Ishikawa (cell line): Measurements from ENCODE around the gene PRSS16.

ENCODE experiments used
- CEBPB ChIP-seq: IDR thresholded peaks from 2 replicates; pipeline ENCODE4 v1.6.1; 2012
- CREB1 ChIP-seq: IDR thresholded peaks from 2 replicates; pipeline ENCODE4 v1.6.1; 2012; ENCODE audit warnings: low read depth
- EGR1 ChIP-seq: IDR thresholded peaks from 2 replicates; pipeline ENCODE4 v1.6.1; 2012
- EP300 ChIP-seq: IDR thresholded peaks from 2 replicates; pipeline ENCODE4 v1.6.1; 2012; ENCODE audit warnings: borderline replicate concordance
- FOXM1 ChIP-seq: IDR thresholded peaks from 2 replicates; pipeline ENCODE4 v1.6.1; 2012; ENCODE audit warnings: low read depth, borderline replicate concordance
- NFIC ChIP-seq: IDR thresholded peaks from 2 replicates; pipeline ENCODE4 v1.6.1; 2012
- RAD21 ChIP-seq: IDR thresholded peaks from 2 replicates; pipeline ENCODE4 v1.6.1; 2012; ENCODE audit warnings: low read depth
- REST ChIP-seq: IDR thresholded peaks from 2 replicates; pipeline ENCODE4 v1.6.1; 2012; ENCODE audit warnings: low read depth, mild to moderate bottlenecking
- TAF1 ChIP-seq: IDR thresholded peaks from 2 replicates; pipeline ENCODE4 v1.6.1; 2012; ENCODE audit warnings: low read depth, mild to moderate bottlenecking
- TCF12 ChIP-seq: IDR thresholded peaks from 2 replicates; pipeline ENCODE4 v1.6.1; 2012; ENCODE audit warnings: low read depth
- TEAD4 ChIP-seq: IDR thresholded peaks from 2 replicates; pipeline ENCODE4 v1.6.1; 2012
- YY1 ChIP-seq: IDR thresholded peaks from 2 replicates; pipeline ENCODE4 v1.6.1; 2012; ENCODE audit warnings: low read depth
- ZBTB7A ChIP-seq: IDR thresholded peaks from 2 replicates; pipeline ENCODE4 v1.6.1; 2012; ENCODE audit warnings: low read depth
- TF ChIP-seq, protein P1 (sequence below): IDR thresholded peaks from 2 replicates; pipeline ENCODE4 v1.6.1; 2012
- TF ChIP-seq, protein P2 (sequence below): IDR thresholded peaks from 2 replicates; pipeline ENCODE4 v1.6.1; 2012

PRSS16 gene, protein sequence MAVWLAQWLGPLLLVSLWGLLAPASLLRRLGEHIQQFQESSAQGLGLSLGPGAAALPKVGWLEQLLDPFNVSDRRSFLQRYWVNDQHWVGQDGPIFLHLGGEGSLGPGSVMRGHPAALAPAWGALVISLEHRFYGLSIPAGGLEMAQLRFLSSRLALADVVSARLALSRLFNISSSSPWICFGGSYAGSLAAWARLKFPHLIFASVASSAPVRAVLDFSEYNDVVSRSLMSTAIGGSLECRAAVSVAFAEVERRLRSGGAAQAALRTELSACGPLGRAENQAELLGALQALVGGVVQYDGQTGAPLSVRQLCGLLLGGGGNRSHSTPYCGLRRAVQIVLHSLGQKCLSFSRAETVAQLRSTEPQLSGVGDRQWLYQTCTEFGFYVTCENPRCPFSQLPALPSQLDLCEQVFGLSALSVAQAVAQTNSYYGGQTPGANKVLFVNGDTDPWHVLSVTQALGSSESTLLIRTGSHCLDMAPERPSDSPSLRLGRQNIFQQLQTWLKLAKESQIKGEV

DNA sequence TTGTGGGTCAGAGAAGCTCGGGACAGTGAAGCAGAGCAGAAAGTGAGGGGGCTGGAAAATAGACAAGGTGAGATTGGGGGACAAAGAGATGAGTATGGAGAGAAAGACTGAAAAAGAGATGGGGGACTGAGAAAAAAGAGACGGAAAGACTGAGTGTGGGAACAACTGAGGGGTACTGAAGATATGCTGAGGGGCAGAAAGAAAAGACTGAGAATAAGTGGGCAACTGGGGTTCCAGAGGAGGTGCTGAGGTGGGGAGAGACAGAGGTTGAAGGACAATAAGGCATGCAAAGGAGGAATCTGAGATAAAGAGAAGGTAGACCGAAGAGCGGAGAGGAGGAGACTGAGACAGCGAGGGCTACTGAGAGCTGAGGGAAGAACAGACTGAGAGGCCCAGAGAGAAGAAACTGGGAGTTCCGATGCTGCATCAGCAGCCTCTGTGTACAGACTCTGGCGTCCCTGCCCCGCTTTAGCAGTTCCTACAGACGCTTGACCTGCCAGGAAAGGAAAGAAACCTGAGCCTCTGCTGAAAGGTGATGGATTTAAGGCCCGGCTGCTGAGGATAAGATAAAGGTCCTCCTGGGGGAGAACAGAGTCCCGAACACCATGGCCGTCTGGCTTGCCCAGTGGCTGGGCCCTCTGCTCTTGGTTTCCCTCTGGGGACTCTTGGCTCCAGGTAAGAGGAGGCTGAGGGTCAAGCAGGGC, at the start of gene PRSS16:
PRSS16 (plus strand) TSS at position 569 of the 704 bp plus-strand sequence; CDS start at position 606, 37 bp downstream.
- TF ChIP-seq EGR1 = no peak
- no peak for TF ChIP-seq TEAD4
- no peak for TF ChIP-seq RAD21
- no peak for TF ChIP-seq ZBTB7A
- TF ChIP-seq CEBPB = no peak

DNA sequence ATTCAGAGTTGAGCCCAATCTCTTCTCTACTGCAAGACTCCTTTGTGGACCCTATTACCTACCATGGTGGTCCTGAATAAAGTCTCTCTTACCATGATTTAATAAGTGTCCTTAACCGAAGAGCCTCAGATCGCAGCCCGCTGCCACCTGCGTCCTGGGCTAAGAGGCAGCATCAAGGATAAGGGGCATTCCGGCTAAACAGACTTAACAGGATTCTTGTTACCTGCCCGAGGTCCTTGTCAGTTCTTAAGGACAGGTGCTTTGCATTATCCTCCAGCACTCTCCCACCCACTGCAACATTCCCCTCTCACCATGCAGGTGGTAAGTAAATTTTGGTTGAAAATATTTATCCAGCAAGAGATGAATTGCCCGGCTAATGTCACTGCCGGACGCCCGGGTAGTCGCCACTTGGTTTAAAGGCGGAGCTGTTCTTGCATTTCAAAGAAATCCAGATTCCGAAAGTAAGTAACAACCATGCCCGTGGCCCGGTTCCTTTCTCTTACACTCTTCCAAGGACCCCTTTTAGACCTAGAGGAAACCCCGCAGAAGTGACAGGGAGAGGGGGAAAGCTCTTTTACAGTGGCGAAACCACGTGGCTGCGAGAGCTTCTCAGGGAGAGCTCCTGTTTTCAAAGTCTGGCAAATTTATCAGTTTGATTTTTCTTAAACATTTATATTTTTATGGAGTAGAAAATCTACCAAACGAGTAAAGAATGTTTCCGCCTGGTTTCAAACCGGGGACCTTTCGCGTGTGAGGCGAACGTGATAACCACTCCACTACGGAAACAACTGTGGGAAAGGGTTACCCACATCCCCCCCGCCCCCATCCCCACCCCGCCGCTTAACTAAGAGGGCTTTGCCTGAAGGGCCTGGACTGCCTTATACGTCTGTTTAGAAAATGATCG, 41.9 kb upstream of the PRSS16 start:
- TF ChIP-seq TAF1 (no peak), CEBPB (no peak), EP300 (no peak), EGR1 (no peak), RAD21 (no peak), TEAD4 (no peak), TCF12 (no peak), REST (no peak), FOXM1 (no peak), ZBTB7A (no peak), NFIC (no peak), YY1 (no peak), CREB1 (no peak)
- TF ChIP-seq, protein P1, sequence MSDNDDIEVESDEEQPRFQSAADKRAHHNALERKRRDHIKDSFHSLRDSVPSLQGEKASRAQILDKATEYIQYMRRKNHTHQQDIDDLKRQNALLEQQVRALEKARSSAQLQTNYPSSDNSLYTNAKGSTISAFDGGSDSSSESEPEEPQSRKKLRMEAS = no peak
- TF ChIP-seq, protein P2, sequence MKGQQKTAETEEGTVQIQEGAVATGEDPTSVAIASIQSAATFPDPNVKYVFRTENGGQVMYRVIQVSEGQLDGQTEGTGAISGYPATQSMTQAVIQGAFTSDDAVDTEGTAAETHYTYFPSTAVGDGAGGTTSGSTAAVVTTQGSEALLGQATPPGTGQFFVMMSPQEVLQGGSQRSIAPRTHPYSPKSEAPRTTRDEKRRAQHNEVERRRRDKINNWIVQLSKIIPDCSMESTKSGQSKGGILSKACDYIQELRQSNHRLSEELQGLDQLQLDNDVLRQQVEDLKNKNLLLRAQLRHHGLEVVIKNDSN = no peak

DNA sequence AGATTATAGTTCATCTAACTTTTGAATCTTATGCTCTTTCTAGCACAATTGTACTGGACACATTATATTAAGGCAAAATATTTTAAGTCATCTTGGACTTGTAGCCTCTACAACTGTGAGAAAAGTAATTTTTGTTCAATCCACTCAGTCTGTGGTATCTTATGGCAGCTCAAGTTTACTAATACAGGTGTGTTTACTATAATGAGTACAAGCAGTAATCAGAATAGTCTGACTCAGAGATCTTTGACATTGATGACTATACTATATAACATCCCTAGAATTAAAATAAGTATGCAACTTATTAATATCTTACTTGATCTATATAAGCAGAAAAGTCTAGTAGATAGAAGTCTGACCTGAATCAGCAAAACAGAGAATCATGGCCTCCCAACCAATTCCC, 40.7 kb upstream of the PRSS16 start:
- no peak for TF ChIP-seq TCF12
- TF ChIP-seq EP300 = no peak
- TF ChIP-seq, protein P2 = no peak
- TF ChIP-seq FOXM1 = no peak
- no peak for TF ChIP-seq CEBPB
- no peak for TF ChIP-seq TEAD4
- TF ChIP-seq NFIC = no peak
- no peak for TF ChIP-seq YY1
- TF ChIP-seq, protein P1 = no peak
- TF ChIP-seq REST = no peak
- no peak for TF ChIP-seq CREB1
- no peak for TF ChIP-seq TAF1
- no peak for TF ChIP-seq ZBTB7A
- TF ChIP-seq RAD21 = no peak

GRCh38 chr6:27208042-27208441, 39.5 kb upstream of the PRSS16 start:
- TF ChIP-seq RAD21 = no peak
- TF ChIP-seq YY1 = no peak

GRCh38 chr6:27209196-27209595, 38.3 kb upstream of the PRSS16 start:
- no peak for TF ChIP-seq NFIC
- no peak for TF ChIP-seq ZBTB7A
